CD14-positive monocyte (primary cell): ENCODE data around the gene SLC35F6. TPM values are rescaled to one million over a fixed set of nuclear protein-coding genes. Genes with fewer than 3 reads are reported as not detected.

Source experiments
- DNase-seq, 3 donors: peaks; one replicate each; pipeline ENCODE4 v3.0.0-alpha.2; 2011 to 2022
- H2AFZ ChIP-seq: 2 replicates; pipeline ENCODE4 v1.6.0; 2012; ENCODE audit warnings: mild to moderate bottlenecking, low read depth, low read length, inconsistent platforms; ENCODE audit not compliant: insufficient read depth, poor library complexity, severe bottlenecking
- H3K27ac ChIP-seq, 2 donors: 1 replicate in 1 of 2; 2 replicates in 1 of 2; pipeline ENCODE4 v1.5.1; 2012 to 2013; ENCODE audit warnings: low read length in 2 of 2, control low read depth in 1 of 2, inconsistent platforms in 1 of 2, low read depth in 1 of 2, mild to moderate bottlenecking in 1 of 2
- H3K27me3 ChIP-seq, 2 donors: one replicate each; pipeline versions ENCODE4 v1.6.0 to v1.6.1; 2011 to 2013; ENCODE audit warnings: low read length in 2 of 2; ENCODE audit not compliant: control insufficient read depth in 2 of 2, insufficient read depth in 2 of 2
- H3K36me3 ChIP-seq, 2 donors: replicated peaks in 1 of 2; 1 replicate in 1 of 2; 2 replicates in 1 of 2; pipeline versions ENCODE4 v1.5.1 to v1.6.1; 2012 to 2013; ENCODE audit warnings: low read length in 2 of 2, control low read depth in 1 of 2, inconsistent platforms in 1 of 2, mild to moderate bottlenecking in 1 of 2; ENCODE audit not compliant: insufficient read depth in 2 of 2, control insufficient read depth in 1 of 2
- H3K4me1 ChIP-seq, 2 donors: 1 replicate in 1 of 2; 2 replicates in 1 of 2; pipeline versions ENCODE4 v1.5.1 to v1.6.1; 2012 to 2013; ENCODE audit warnings: low read length in 2 of 2, control low read depth in 1 of 2, inconsistent platforms in 1 of 2, mild to moderate bottlenecking in 1 of 2, moderate library complexity in 1 of 2; ENCODE audit not compliant: insufficient read depth in 2 of 2, control insufficient read depth in 1 of 2
- H3K4me2 ChIP-seq: replicated peaks from 2 replicates; pipeline ENCODE3; 2012; ENCODE audit warnings: low read length, moderate library complexity, mild to moderate bottlenecking; ENCODE audit not compliant: poor library complexity, severe bottlenecking; ENCODE audit errors: extremely low read depth
- H3K4me3 ChIP-seq, 3 experiments: fragments of 200-600 bp in 1 of 3; sonication (generic) in 1 of 3; replicated peaks in 1 of 3; 1 replicate in 2 of 3; 2 replicates in 1 of 3; pipeline ENCODE4 v1.5.1; 2011 to 2013; ENCODE audit warnings: low read length in 3 of 3, mild to moderate bottlenecking in 3 of 3, control low read depth in 2 of 3, low read depth in 2 of 3, inconsistent platforms in 1 of 3, moderate library complexity in 1 of 3
- H3K79me2 ChIP-seq: 2 replicates; pipeline ENCODE4 v1.6.0; 2012; ENCODE audit warnings: mild to moderate bottlenecking, control low read depth, inconsistent platforms, low read length, moderate library complexity; ENCODE audit not compliant: insufficient read depth
- H3K9ac ChIP-seq: 2 replicates; pipeline ENCODE4 v1.6.0; 2017; ENCODE audit warnings: low read length, mild to moderate bottlenecking; ENCODE audit not compliant: insufficient read depth, poor library complexity, severe bottlenecking
- H3K9me3 ChIP-seq, 2 donors: replicated peaks in 1 of 2; 1 replicate in 1 of 2; 2 replicates in 1 of 2; pipeline versions ENCODE4 v1.5.1 to v1.6.1; 2012 to 2013; ENCODE audit warnings: low read length in 2 of 2, control low read depth in 1 of 2; ENCODE audit not compliant: control insufficient read depth in 1 of 2, insufficient read depth in 1 of 2
- H4K20me1 ChIP-seq: 2 replicates; pipeline ENCODE4 v1.6.0; 2012; ENCODE audit warnings: mild to moderate bottlenecking, low read length, control low read depth, moderate library complexity; ENCODE audit not compliant: insufficient read depth
- H3K27ac Mint-ChIP-seq, 7 donors: one replicate each; pipeline ENCODE4 v1.8.0; 2020; ENCODE audit warnings: mild to moderate bottlenecking in 7 of 7, mixed read lengths in 7 of 7, moderate library complexity in 6 of 7, inconsistent platforms in 2 of 7
- H3K27me3 Mint-ChIP-seq, 3 donors: one replicate each; pipeline ENCODE4 v1.8.0; 2021 to 2022; ENCODE audit warnings: low read depth in 3 of 3, mild to moderate bottlenecking in 3 of 3, mixed read lengths in 3 of 3, moderate library complexity in 3 of 3, inconsistent platforms in 1 of 3
- H3K36me3 Mint-ChIP-seq, 2 donors: one replicate each; pipeline ENCODE4 v1.8.0; 2020; ENCODE audit warnings: mixed read lengths in 2 of 2, inconsistent platforms in 1 of 2, mild to moderate bottlenecking in 1 of 2
- H3K4me1 Mint-ChIP-seq: one replicate; pipeline ENCODE4 v1.8.0; 2020; ENCODE audit warnings: mild to moderate bottlenecking, mixed read lengths
- H3K4me3 Mint-ChIP-seq, 2 donors: one replicate each; pipeline ENCODE4 v1.8.0; 2020; ENCODE audit warnings: mild to moderate bottlenecking in 2 of 2, mixed read lengths in 2 of 2, moderate library complexity in 1 of 2
- H3K9me3 Mint-ChIP-seq, 7 donors: one replicate each; pipeline ENCODE4 v1.8.0; 2020 to 2022; ENCODE audit warnings: mixed read lengths in 7 of 7, mild to moderate bottlenecking in 6 of 7, moderate library complexity in 6 of 7, inconsistent platforms in 2 of 7
- CTCF ChIP-seq: fragments of 200-600 bp; IDR thresholded peaks from one replicate; pipeline ENCODE4 v1.8.0; 2022; ENCODE audit warnings: antibody characterized with exemption, mild to moderate bottlenecking
- WGBS: methylation state at CpG from one replicate; pipeline ENCODE4 v1.1.5; 2013; ENCODE audit warnings: missing lambda C conversion rate; ENCODE audit not compliant: insufficient coverage; 5-methylcytosine and 5-hydroxymethylcytosine counted together
- intact Hi-C, 2 donors: fragments of 100-400 bp; cut with micrococcal nuclease; formaldehyde crosslinking; loops; one replicate each; pipeline versions ENCODE4 v1.15.0 to v1.15.1; 2023
- polyA plus RNA-seq, 3 donors: library from polyadenylated mRNA; depleted of rRNA in 1 of 3; unstranded in 2 of 3; stranded (reverse) in 1 of 3; fragments of 300-500 nt in 2 of 3; fragments of >200 nt in 1 of 3; fragmentation: Illumina TruSeq in 2 of 3; gene quantifications; 1 replicate in 2 of 3; 2 replicates in 1 of 3; pipeline ENCODE4 v1.2.3, GENCODE V29; 2012 to 2021

The SLC35F6 gene
- polyA plus RNA-seq, 3 donors = 11.3 to 22.2 (median 15.1) TPM

GRCh38 chr2:26730549-26731344 lies 33.3 kb upstream of the SLC35F6 start:
- intact Hi-C loops = no loop called here
- Mint-ChIP-seq H3K4me1 (no peaks in the 10 kb centered on the region), H3K27me3 (peaks cover 15 to 30% (median 27%) of the 10 kb centered on the region in 3 donors), H3K4me3 (no peak overlapping the region), H3K27ac (no peak overlapping the region), H3K36me3 (no peaks in the 10 kb centered on the region), H3K9me3 (peaks cover 0 to 5% (median 0%) of the 10 kb centered on the region in 7 donors)
- 61% methylated on average over 9 of the region's 19 CpGs for WGBS
- Histone ChIP-seq H3K4me2 (no peak overlapping the region), H3K9ac (no peak overlapping the region), H4K20me1 (no peaks in the 10 kb centered on the region), H3K4me3 (no peak overlapping the region), H2AFZ (no peak overlapping the region), H3K36me3 (no peaks in the 10 kb centered on the region), H3K4me1 (peaks cover 0 to 4% of the 10 kb centered on the region in 2 donors), H3K27me3 (peaks cover 0 to 26% of the 10 kb centered on the region in 2 donors), H3K9me3 (no peaks in the 10 kb centered on the region), H3K27ac (no peak overlapping the region), H3K79me2 (no peaks in the 10 kb centered on the region)
- no peak for TF ChIP-seq CTCF
- no peak for DNase-seq

- Histone ChIP-seq H3K9ac (no peak overlapping the region), H4K20me1 (no peaks in the 10 kb centered on the region), H3K9me3 (no peaks in the 10 kb centered on the region), H3K27ac (no peak overlapping the region), H3K36me3 (no peaks in the 10 kb centered on the region), H3K27me3 (peaks cover 0 to 26% of the 10 kb centered on the region in 2 donors), H3K79me2 (no peaks in the 10 kb centered on the region), H3K4me2 (no peak overlapping the region), H3K4me3 (no peak overlapping the region), H2AFZ (no peak overlapping the region), H3K4me1 (peaks cover 0 to 4% of the 10 kb centered on the region in 2 donors)
- Mint-ChIP-seq H3K4me3 (no peak overlapping the region), H3K9me3 (peaks cover 0 to 5% (median 0%) of the 10 kb centered on the region in 7 donors), H3K4me1 (no peaks in the 10 kb centered on the region), H3K27me3 (peaks cover 14 to 32% (median 27%) of the 10 kb centered on the region in 3 donors), H3K27ac (no peak overlapping the region), H3K36me3 (no peaks in the 10 kb centered on the region)
- intact Hi-C loops = no loop called here
- TF ChIP-seq CTCF = no peak
- no peak for DNase-seq
- WGBS = 93% methylated on average over 4 of the region's 4 CpGs
Observed at GRCh38 chr2:26731714-26732113, 32.4 kb upstream of the SLC35F6 start.
